Common myeloid progenitor, CD34-positive (primary cell): ENCODE results near the gene SLC35B4.

Experiments used
- CTCF ChIA-PET: fragments of 350-600 bp; sonication (Branson Sonifier 250); formaldehyde crosslinking; loops from one replicate; lab custom pipeline; 2021; ENCODE audit warnings: antibody characterized with exemption; lab: Charles Lee
- POLR2A ChIA-PET: fragments of 350-600 bp; sonication (Branson Sonifier 250); formaldehyde crosslinking; loops from one replicate; lab custom pipeline; 2021; ENCODE audit warnings: antibody characterized with exemption; lab: Charles Lee
- DNase-seq, 3 donors: peaks; one replicate each; pipeline versions ENCODE4 v3.0.0 to v3.0.0-alpha.2; 2013
- H3K27ac ChIP-seq, 2 experiments: 1 replicate in 1 of 2; 2 replicates in 1 of 2; pipeline ENCODE4 v1.7.0; 2013; ENCODE audit warnings: inconsistent platforms in 2 of 2, low read length in 2 of 2, mild to moderate bottlenecking in 2 of 2, low read depth in 1 of 2, moderate library complexity in 1 of 2; ENCODE audit not compliant: severe bottlenecking in 2 of 2, insufficient read depth in 1 of 2, poor library complexity in 1 of 2
- H3K27me3 ChIP-seq, 5 experiments: replicated peaks in 2 of 5; 1 replicate in 3 of 5; 2 replicates in 2 of 5; pipeline versions ENCODE4 v1.6.1 to v1.7.0; 2013; ENCODE audit warnings: low read length in 4 of 5, mild to moderate bottlenecking in 2 of 5, moderate library complexity in 2 of 5, inconsistent platforms in 1 of 5; ENCODE audit not compliant: insufficient read depth in 5 of 5, control insufficient read depth in 4 of 5
- H3K36me3 ChIP-seq, 4 experiments: 1 replicate in 2 of 4; 2 replicates in 2 of 4; pipeline versions ENCODE4 v1.6.1 to v1.7.0; 2013; ENCODE audit warnings: low read length in 3 of 4, control low read depth in 1 of 4, mild to moderate bottlenecking in 1 of 4; ENCODE audit not compliant: control insufficient read depth in 4 of 4, insufficient read depth in 4 of 4
- H3K4me1 ChIP-seq, 4 experiments: 1 replicate in 3 of 4; 2 replicates in 1 of 4; pipeline versions ENCODE4 v1.6.1 to v1.7.1; 2013; ENCODE audit warnings: low read length in 3 of 4, mild to moderate bottlenecking in 3 of 4, control low read depth in 1 of 4, inconsistent platforms in 1 of 4, moderate library complexity in 1 of 4; ENCODE audit not compliant: control insufficient read depth in 4 of 4, insufficient read depth in 4 of 4; ENCODE audit errors: control extremely low read depth in 1 of 4
- H3K4me3 ChIP-seq, 7 experiments: 1 replicate in 4 of 7; 2 replicates in 3 of 7; pipeline versions ENCODE4 v1.5.1 to v1.7.0; 2013; ENCODE audit warnings: mild to moderate bottlenecking in 7 of 7, low read length in 6 of 7, moderate library complexity in 6 of 7, inconsistent platforms in 2 of 7, low read depth in 2 of 7, control low read depth in 1 of 7; ENCODE audit not compliant: insufficient read depth in 4 of 7, control insufficient read depth in 1 of 7; ENCODE audit errors: extremely low read depth in 1 of 7
- H3K9me3 ChIP-seq, 5 experiments: 1 replicate in 4 of 5; 2 replicates in 1 of 5; pipeline versions ENCODE4 v1.6.1 to v1.7.1; 2013; ENCODE audit warnings: low read length in 4 of 5, mild to moderate bottlenecking in 2 of 5, inconsistent platforms in 1 of 5, low read depth in 1 of 5, moderate library complexity in 1 of 5; ENCODE audit not compliant: control insufficient read depth in 4 of 5, insufficient read depth in 2 of 5; ENCODE audit errors: control extremely low read depth in 1 of 5
- WGBS: methylation state at CpG from one replicate; pipeline ENCODE4 v1.1.5; 2013; ENCODE audit not compliant: insufficient coverage; 5-methylcytosine and 5-hydroxymethylcytosine counted together

The SLC35B4 gene

DNA sequence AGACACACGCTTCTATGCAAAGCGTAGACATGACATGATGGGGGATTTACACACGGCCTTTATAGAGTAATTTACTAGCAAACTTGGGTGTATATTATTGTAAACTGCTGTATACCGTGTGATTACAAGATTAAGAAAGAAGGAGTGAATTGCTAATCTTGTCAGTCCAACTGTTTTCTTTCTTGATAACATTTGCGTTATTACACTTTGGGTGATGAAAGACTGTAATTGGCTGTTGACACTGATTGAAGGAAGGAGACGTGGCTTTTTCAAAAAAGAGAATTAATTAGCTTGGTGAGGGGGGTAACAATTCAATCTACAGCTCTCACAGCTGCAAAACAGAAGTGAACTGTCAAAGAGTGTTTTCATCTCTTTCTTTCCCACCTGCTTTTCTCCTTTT, 32.7 kb downstream of the SLC35B4 start:
- H3K27ac ChIP-seq: no peak overlapping the region
- ChIA-PET POLR2A (no interaction called here), CTCF (no interaction called here)
- H3K27me3 ChIP-seq: no peaks in the 10 kb centered on the region
- no peak overlapping the region for H3K4me3 ChIP-seq
- WGBS: 92% methylated on average over 2 of the region's 6 CpGs
- H3K36me3 ChIP-seq: no peaks in the 10 kb centered on the region
- no peaks in the 10 kb centered on the region for H3K9me3 ChIP-seq
- DNase-seq: no peak
- H3K4me1 ChIP-seq: no peaks in the 10 kb centered on the region

DNA sequence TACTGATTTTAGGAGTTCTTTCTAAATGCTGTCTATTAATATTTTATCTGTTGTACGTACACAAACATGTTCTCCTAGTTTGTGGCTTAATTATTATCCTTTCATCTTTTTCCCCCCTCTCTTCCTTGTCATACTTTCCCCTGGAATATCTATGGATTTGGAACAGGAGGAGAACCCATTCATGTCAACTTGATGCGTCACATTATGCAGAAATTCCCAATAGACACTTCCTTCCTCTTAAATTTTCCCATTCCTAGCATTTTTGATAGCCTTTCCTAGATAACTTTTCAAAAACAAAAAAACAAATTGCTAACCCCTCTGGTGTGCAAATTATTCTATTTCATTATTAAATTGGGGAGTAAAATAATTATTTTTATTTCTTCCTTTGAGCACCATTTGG, 36.2 kb downstream of the SLC35B4 start:
- H3K9me3 ChIP-seq: no peaks in the 10 kb centered on the region
- H3K27ac ChIP-seq: no peak overlapping the region
- ChIA-PET POLR2A (no interaction called here), CTCF (no interaction called here)
- no peaks in the 10 kb centered on the region for H3K4me1 ChIP-seq
- no peak for DNase-seq
- no peaks in the 10 kb centered on the region for H3K36me3 ChIP-seq
- no peak overlapping the region for H3K4me3 ChIP-seq
- no CpG with 5 or more reads among the region's 2 CpGs for WGBS
- no peaks in the 10 kb centered on the region for H3K27me3 ChIP-seq

DNA sequence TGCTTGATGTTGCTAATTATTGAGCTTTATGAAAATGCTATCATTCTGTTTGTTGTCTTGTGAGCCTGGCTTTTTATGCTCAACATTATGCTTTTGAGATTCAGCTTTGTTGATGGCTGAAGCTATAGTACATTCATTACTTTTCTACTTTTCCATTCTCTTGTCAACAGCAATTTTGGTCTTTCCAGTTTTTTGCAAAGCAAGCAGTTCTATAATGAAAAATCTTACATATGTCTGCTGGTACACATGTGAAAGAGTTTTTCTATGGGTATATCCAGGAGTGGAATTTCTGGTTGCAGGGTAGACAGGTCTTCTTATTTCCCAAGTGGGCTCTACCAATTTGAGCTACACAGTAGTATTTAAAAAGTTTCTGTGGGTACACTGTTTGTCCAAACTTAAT, 36.8 kb downstream of the SLC35B4 start:
- Histone ChIP-seq H3K36me3 (no peaks in the 10 kb centered on the region), H3K4me3 (no peak overlapping the region), H3K27ac (no peak overlapping the region), H3K4me1 (no peaks in the 10 kb centered on the region), H3K27me3 (no peaks in the 10 kb centered on the region), H3K9me3 (no peaks in the 10 kb centered on the region)
- ChIA-PET CTCF (no interaction called here), POLR2A (no interaction called here)
- no peak for DNase-seq

DNA sequence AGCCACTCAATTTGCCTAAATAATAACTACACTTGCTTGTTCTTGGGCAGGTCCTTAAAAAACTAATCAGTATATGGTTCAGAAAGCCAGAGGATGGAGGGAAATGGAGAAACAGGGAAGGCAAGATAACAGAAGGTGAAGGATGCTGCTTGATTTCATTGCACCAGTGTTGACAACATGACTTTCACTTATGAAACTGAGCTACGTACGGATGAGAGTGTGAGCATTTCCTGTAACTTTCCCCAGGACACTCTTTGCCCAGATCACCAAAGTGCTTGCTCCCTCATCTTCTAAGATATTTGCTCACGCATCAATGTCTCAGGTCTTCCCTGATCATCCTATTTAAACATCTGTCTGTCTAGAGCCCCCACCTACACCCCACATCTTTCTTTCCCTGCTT, 37.4 kb downstream of the SLC35B4 start:
- Histone ChIP-seq H3K4me1 (no peaks in the 10 kb centered on the region), H3K36me3 (no peaks in the 10 kb centered on the region), H3K9me3 (no peaks in the 10 kb centered on the region), H3K4me3 (no peak overlapping the region), H3K27ac (no peak overlapping the region), H3K27me3 (no peaks in the 10 kb centered on the region)
- CTCF ChIA-PET: no interaction called here
- 96% methylated on average over 3 of the region's 3 CpGs for WGBS
- POLR2A ChIA-PET: no interaction called here
- DNase-seq: no peak

DNA sequence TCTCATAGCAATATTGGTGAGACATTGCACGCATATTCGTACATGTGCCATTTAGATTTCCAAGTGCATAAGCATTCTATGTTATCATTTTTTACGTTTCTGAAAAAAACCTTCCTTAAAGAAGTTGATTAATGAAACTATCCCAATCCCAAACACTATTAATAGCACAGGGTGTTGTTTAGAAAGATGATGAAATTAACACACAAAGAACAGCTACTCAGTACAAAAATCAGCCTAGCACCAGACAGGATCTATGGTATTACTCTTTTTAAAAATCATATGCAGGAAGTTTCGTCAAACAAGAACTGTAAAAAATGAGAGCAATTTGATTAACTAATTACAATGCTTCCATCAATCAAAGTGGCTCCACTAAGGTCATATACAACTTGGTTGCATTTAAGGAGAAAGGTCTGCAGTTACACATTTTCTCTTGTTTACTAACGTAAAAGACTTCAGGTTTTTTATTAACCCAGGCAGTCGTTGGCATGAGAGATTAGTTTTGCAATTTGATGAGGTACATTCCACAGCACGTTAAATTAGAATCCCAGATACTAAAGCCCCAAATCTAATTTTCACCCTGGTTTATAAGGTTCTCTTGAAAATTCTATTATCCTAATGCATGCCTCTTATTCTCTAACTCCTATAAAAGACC, 38.1 kb downstream of the SLC35B4 start:
- no peak for DNase-seq
- 90% methylated on average over 2 of the region's 7 CpGs for WGBS
- Histone ChIP-seq H3K4me1 (no peaks in the 10 kb centered on the region), H3K36me3 (no peaks in the 10 kb centered on the region), H3K27ac (no peak overlapping the region), H3K27me3 (peaks cover 0 to 2% (median 0%) of the 10 kb centered on the region in 5 experiments), H3K9me3 (no peaks in the 10 kb centered on the region), H3K4me3 (no peak overlapping the region)
- ChIA-PET CTCF (no interaction called here), POLR2A (no interaction called here)

DNA sequence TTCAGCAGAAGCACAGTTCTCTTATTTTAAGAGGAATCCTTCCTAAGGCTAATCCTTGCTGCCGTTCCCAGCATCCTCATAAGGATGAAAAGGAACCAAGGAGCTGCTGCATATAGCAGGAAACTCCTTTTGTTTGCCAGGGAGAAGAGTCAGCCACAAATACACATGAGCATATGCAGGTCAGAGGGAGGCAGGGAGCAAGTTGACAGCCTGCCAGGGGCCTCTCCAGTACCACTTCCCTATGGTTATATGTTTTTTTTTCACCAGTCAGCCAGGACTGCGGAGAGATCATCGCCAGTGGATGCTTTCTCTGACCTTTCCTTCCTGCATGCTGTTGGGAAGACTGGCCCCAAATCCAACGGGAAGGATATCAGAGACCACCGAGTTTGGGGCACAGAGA, 39.8 kb downstream of the SLC35B4 start:
- ChIA-PET POLR2A (no interaction called here), CTCF (no interaction called here)
- WGBS: 64% methylated on average over 5 of the region's 5 CpGs
- Histone ChIP-seq H3K27ac (no peak overlapping the region), H3K36me3 (no peaks in the 10 kb centered on the region), H3K4me3 (no peak overlapping the region), H3K27me3 (peaks cover 0 to 2% (median 0%) of the 10 kb centered on the region in 5 experiments), H3K4me1 (no peaks in the 10 kb centered on the region), H3K9me3 (no peaks in the 10 kb centered on the region)
- DNase-seq: no peak

DNA sequence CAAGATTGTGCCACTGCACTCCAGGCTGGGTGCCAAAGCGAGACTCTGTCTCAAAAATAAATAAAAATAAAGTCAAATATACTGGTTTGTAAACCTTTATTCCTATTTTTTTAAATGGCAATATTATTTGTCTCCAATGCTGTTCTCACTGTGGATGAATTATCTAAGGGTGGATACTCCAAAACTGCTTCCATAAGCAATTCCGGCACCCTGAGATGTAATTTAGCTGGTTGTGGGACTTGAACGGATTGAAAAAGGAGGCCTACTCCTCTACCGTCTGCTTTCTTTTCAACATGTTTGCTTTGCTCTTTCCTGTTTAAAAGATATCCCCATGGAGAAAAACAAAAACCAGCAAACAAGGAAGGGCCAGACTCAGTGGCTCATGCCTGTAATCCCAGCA, 54.4 kb downstream of the SLC35B4 start:
- H3K27ac ChIP-seq: no peak overlapping the region
- no peak for DNase-seq
- ChIA-PET POLR2A (no interaction called here), CTCF (no interaction called here)
- peaks cover 0 to 2% (median 0%) of the 10 kb centered on the region in 5 experiments for H3K27me3 ChIP-seq
- peaks cover 0 to 4% (median 2%) of the 10 kb centered on the region in 5 experiments for H3K9me3 ChIP-seq
- 100% methylated on average over 1 of the region's 4 CpGs for WGBS
- H3K36me3 ChIP-seq: no peaks in the 10 kb centered on the region
- no peak overlapping the region for H3K4me3 ChIP-seq
- no peaks in the 10 kb centered on the region for H3K4me1 ChIP-seq
